ENCODE results near the gene ZNRD2.

DNA sequence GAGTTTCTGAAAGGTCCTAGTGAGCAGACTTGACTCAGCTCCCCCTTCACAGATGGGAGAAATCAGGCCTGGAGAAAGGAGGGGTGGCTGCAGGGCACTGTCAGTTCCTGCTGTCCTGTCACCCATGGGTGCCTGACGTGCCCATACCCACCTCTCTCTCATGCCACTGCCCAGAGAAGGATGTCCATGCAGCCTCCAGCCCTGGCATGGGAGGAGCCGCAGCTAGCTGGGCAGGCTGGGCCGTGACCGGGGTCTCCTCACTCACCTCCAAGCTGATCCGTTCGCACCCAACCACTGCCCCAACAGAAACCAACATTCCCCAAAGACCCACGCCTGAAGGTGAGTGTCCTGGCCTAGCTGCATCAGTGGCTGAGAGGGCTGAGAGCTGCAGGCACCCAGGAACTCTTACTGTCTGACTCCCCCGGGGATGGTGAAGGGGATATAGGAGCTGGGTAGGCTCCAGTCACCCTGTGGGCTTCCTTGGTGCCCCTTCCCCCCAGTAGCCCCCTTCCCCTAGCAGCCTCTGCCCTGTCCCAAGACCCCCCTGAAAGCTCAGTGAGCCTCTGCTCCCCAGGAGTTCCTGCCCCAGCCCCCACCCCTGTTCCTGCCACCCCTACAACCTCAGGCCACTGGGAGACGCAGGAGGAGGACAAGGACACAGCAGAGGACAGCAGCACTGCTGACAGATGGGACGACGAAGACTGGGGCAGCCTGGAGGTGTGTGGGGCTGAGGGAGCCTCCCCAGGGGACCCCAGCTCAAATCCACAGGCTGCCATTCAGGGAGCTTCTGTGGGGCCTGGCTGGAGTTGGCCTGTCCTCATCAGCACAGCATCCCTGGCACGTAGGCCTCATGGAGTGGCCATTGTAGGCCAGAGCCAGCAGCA lies 33.6 kb upstream of the ZNRD2 start:
- no peak for TF ChIP-seq MAX (CRISPR knock-in tag; IDR thresholded peaks at IDR 0.05)
- no peak for TF ChIP-seq NR3C1 (CRISPR knock-in tag; conservative IDR thresholded peaks at IDR 0.05; ENCODE audit: low read depth)
- TF ChIP-seq ATF3 (CRISPR knock-in tag; conservative IDR thresholded peaks at IDR 0.05): no peak
- TF ChIP-seq CTCF (IDR thresholded peaks at IDR 0.05): no peak
- no peak for TF ChIP-seq USF2 (CRISPR knock-in tag; IDR thresholded peaks at IDR 0.05)
- TF ChIP-seq CREM (CRISPR knock-in tag; IDR thresholded peaks at IDR 0.05): no peak
- TF ChIP-seq CBFB (CRISPR knock-in tag; IDR thresholded peaks at IDR 0.05; ENCODE audit: low read depth): no peak
- TF ChIP-seq FOXP4 (CRISPR knock-in tag; IDR thresholded peaks at IDR 0.05): no peak
- TF ChIP-seq, protein P1, sequence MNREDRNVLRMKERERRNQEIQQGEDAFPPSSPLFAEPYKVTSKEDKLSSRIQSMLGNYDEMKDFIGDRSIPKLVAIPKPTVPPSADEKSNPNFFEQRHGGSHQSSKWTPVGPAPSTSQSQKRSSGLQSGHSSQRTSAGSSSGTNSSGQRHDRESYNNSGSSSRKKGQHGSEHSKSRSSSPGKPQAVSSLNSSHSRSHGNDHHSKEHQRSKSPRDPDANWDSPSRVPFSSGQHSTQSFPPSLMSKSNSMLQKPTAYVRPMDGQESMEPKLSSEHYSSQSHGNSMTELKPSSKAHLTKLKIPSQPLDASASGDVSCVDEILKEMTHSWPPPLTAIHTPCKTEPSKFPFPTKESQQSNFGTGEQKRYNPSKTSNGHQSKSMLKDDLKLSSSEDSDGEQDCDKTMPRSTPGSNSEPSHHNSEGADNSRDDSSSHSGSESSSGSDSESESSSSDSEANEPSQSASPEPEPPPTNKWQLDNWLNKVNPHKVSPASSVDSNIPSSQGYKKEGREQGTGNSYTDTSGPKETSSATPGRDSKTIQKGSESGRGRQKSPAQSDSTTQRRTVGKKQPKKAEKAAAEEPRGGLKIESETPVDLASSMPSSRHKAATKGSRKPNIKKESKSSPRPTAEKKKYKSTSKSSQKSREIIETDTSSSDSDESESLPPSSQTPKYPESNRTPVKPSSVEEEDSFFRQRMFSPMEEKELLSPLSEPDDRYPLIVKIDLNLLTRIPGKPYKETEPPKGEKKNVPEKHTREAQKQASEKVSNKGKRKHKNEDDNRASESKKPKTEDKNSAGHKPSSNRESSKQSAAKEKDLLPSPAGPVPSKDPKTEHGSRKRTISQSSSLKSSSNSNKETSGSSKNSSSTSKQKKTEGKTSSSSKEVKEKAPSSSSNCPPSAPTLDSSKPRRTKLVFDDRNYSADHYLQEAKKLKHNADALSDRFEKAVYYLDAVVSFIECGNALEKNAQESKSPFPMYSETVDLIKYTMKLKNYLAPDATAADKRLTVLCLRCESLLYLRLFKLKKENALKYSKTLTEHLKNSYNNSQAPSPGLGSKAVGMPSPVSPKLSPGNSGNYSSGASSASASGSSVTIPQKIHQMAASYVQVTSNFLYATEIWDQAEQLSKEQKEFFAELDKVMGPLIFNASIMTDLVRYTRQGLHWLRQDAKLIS (CRISPR knock-in tag; IDR thresholded peaks at IDR 0.05; ENCODE audit: borderline replicate concordance): no peak
